HG03108 (cell line): ENCODE data around the gene PROSER1.
"Not testable (repeated sequence)": the region's sequence is repeated elsewhere in the genome, so short reads cannot be mapped to it uniquely, and the experiment has no call there.

Source experiments
- ATAC-seq: cut with Tn5 transposase; IDR thresholded peaks from one replicate; pipeline ENCODE4 v1.9.1; 2021; ENCODE audit warnings: moderate library complexity; ENCODE audit not compliant: unreplicated experiment

Gene PROSER1

GRCh38 chr13:39037880-39038568 lies at the start of gene PROSER1, which contains the start of gene NHLRC3:
TSS of gene PROSER1 (minus strand) at chr13:39038089. CDS start at chr13:39037242, 847 bp downstream.
TSS of gene NHLRC3 (plus strand) at chr13:39038456. CDS start at chr13:39038640, 184 bp downstream.
- peak; percentile 79 for ATAC-seq

DNA sequence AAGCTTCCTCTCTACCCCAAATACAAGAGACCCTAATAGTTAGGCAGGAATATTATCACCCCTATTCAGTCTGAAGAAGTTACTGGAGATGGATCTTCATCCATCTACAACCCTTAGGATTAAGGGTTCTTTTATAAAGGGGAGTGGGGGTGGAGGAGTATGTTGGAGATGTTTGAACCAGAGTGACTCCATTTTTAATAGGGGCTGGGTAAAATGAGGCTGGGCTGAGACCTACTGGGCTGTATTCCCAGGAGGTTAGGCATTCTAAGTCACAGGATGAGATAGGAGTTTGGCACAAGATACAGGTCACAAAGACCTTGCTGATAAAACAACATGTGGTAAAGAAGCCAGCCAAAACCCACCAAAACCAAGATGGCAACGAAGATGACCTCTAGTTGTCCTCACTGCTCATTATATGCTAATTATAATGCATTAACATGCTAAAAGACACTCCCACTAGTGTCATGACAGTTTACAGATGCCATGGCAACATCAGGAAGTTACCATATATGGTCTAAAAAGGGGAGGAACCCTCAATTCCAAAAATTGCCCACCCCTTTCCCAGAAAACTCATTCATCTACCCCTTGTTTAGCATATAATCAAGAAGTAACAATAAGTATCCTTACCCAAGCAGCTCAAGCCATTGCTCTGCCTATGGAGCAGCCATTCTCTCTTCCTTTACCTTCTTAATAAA lies 48.5 kb upstream of the PROSER1 start:
- ATAC-seq, result not testable (repeated sequence)

- ATAC-seq, result no peak
Measured at GRCh38 chr13:39073983-39074382, 36.1 kb upstream of the PROSER1 start.

GRCh38 chr13:39072842-39073241 lies 35.0 kb upstream of the PROSER1 start:
- no peak for ATAC-seq

DNA sequence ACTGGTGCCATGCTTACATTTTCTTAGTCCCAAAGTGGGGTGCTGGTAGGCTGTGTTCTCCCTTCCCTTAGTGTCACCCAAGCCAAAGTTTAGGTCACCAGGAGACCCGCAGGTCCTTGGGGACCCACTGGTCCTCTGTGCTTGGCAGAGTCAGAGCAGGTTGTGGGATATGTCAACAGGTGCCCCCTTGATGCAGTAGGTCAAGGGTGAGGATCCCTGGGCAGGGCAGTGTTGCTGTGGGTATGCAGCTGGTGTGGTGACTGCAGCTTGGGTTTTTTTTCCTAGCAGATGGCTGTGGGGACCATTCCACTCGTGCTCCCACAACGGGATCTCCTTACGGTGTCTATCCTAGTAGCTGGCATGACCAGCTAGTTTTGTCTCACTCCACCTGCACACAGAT lies 24.1 kb upstream of the PROSER1 start:
- ATAC-seq, result no peak

- no peak for ATAC-seq
Measured at GRCh38 chr13:39058040-39058439, 20.2 kb upstream of the PROSER1 start.

- ATAC-seq, result no peak
Measured at GRCh38 chr13:39056018-39056417, 18.1 kb upstream of the PROSER1 start.

DNA sequence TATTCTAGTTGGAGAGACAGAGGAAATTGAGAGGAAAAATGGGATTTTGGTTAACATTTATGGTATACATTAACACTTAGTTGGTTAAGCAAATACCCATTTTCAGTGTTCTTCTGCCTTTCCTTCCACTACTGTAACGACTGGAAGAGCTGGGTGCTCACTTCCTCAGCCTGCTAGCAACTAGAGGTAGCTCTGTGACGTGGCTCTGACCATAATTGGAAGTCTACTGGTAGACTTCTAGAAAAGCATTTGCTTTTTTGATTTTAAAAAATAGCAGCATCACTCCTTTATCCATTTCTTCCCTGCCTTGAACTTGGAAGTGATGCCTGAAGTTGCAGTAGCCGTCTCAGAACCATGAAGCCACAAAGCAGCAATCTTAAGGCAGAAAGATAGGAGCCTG lies 16.2 kb upstream of the PROSER1 start:
- ATAC-seq, result no peak

GRCh38 chr13:39052944-39053343 lies 15.1 kb upstream of the PROSER1 start:
- ATAC-seq, result no peak

DNA sequence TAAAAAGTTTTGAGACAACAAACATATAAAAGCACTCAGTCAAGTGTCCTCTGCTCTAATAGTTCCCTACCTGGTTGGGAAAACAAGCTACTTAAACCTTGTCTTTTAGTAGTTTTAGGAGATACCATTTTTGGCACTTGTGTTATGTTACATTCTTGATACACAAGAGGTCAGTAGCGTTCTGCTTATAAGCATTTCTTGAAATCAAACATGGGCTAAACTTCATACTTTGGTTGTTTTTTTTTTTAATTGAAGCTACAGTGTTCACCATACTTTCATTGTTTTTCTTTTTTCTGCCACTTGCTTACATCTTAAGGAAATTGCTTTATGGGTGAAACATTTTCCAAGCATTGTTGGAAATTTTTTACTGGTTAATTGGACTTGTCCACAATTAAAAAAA lies 13.3 kb upstream of the PROSER1 start:
- no peak for ATAC-seq

DNA sequence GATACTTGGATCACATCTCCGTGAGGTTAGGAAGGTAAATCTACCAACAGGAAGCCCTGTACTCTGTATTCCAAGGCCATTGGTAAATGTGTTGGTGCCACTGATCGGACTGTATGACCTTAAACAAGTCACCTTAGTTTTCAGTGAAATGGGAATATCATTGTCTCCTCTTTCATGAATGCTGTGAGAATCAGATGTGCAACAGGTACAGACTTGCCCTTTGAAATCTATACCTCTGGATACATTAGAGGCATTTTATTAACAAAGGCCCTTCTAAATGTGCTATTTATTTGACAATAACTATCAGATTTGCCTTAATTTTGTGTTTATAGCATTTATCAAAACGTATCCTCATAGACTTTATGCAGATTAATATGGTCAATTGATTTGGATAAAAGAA lies 11.4 kb upstream of the PROSER1 start:
- no peak for ATAC-seq

DNA sequence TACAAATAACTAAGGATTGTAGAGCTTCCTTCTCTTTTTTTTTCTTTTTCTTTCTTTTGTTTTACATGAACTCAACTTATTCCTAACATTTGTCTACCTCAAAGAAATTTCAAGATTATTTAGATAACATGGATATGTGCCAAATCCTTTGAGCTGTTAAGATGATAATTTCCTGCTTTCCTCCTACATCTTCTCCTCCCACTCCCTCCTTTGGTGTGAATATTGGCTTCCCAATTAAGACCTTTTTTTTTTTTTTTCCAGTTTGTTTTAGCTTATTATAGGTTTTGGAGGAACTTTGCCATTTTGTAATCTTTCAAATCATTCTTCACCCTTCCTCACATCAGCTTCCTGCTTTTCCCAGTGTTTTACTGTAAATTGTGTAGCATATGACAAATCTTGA lies 10.9 kb upstream of the PROSER1 start:
- ATAC-seq, result no peak

GRCh38 chr13:39047560-39047959 lies 9.7 kb upstream of the PROSER1 start:
- no peak for ATAC-seq

- no peak for ATAC-seq
Measured at GRCh38 chr13:39044536-39044935, 6.6 kb upstream of the PROSER1 start.

GRCh38 chr13:39040206-39040605 lies 2.3 kb upstream of the PROSER1 start:
- no peak for ATAC-seq

GRCh38 chr13:39039041-39039440 lies 1.2 kb upstream of the PROSER1 start:
- no peak for ATAC-seq

- peak; percentile 10 for ATAC-seq
Measured at GRCh38 chr13:39038569-39039030, 711 bp upstream of the PROSER1 start.

- no peak for ATAC-seq
Measured at GRCh38 chr13:39037410-39037879, 444 bp downstream of the PROSER1 start.

- ATAC-seq, result no peak
Measured at GRCh38 chr13:39036212-39036611, 1.7 kb downstream of the PROSER1 start.

GRCh38 chr13:39035799-39036198 lies 2.1 kb downstream of the PROSER1 start:
- no peak for ATAC-seq

DNA sequence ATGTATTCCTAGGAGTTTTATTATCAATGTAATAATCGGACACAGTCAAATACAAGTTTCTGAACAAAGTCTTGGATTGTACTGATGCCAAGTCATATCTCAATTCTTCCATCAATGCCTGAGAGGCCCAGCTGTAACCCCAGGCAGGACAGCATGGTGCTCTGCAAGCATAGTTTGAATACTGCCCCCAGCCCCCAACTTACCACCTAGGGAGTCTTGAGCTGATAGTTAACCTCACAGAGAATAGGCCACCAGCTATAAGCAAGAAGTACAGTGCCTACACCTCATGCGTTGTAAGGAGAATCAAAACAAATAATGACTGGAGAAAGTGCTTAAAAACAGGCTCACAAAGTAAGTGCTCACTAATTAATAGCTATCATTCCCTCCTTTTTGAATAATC lies 2.7 kb downstream of the PROSER1 start:
- ATAC-seq, result no peak

DNA sequence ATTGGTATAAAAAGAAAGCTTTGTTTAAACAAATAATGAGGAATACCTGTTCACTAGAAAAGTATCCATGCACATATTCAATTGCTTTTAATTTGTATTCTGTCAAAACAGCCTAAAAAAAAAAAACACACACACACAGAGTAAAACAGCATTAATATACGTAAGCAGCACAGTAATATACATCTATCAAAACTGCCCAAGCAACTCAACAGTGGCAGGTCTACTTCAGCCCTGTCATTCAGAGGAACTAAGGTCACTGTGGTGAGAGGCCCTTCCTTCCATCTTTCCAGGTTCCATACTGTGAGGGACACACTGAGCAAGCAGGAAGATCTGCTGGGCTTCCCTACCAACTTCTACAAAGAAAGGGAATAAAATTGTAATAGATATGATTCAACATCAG lies 3.8 kb downstream of the PROSER1 start:
- ATAC-seq, result no peak
